A673 (cell line): ENCODE data around the gene TIMM10.
A peak's percentile ranks its signal among the peaks of the same experiment; 100 is the strongest.

Experiments used
- CTCF ChIP-seq: fragments of 300-800, 200-600 bp; sonication (generic); conservative IDR thresholded peaks from 2 replicates; pipeline ENCODE4 v1.5.1; 2017; ENCODE audit warnings: low read depth, mild to moderate bottlenecking, antibody characterized with exemption, low read length, moderate library complexity, mixed read lengths
- EZH2 ChIP-seq: fragments of 200-600 bp; sonication (generic); IDR thresholded peaks from 2 replicates; pipeline ENCODE4 v1.6.1; 2017; ENCODE audit warnings: borderline replicate concordance, low read depth, mild to moderate bottlenecking, mixed read lengths, antibody characterized with exemption, low read length; ENCODE audit not compliant: poor library complexity, severe bottlenecking

DNA sequence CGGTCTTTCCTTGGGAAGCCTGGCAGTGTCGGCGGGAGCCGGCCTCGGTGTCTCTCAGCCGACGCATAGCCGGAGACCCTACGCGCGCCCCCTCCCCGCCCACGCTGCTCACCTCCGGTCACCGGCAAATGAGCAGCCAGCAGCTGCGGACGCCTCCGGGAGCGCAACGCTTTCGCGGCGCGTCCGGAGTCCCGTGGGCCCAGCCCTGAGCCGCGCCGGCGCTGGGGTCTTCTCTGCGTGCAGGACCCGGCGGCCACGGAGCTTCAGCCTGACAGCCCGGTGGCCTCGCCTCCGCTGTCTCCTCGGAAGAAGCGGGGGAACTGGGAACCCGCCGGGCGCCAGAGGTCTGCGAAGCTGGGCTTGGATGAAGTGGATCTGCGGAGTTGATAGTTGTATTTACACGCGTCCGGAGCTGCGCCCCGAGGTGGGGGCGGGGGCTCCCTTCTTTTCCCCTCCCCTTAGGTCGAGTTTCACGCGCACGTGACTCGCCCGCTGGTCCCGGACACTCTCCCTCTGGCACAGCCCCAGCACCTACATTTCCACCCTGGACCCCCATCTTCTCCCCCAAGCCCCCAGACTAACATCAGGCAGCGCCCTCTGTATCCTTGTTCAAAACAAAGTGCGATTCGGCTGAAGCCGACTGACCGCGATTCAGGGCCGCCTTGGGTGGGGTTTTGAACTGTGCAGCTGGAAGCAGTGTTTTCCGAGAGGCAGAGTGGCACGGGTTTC lies 15.1 kb downstream of the TIMM10 start, which contains the start of gene SLC43A1:
- TF ChIP-seq EZH2 (no peak), CTCF (0 out of 2 replicates have a peak, but pooled peaks have one; percentile 16)
